IPS DF 19.7 (cell line): ENCODE data around the gene TRAF7.
"Not testable (repeated sequence)": the region's sequence is repeated elsewhere in the genome, so short reads cannot be mapped to it uniquely, and the experiment has no call there.

Experiments
- DNase-seq: peaks from one replicate; pipeline ENCODE4 v3.0.0-alpha.2; 2013; ENCODE audit warnings: low read depth, low spot score

The TRAF7 gene

DNA sequence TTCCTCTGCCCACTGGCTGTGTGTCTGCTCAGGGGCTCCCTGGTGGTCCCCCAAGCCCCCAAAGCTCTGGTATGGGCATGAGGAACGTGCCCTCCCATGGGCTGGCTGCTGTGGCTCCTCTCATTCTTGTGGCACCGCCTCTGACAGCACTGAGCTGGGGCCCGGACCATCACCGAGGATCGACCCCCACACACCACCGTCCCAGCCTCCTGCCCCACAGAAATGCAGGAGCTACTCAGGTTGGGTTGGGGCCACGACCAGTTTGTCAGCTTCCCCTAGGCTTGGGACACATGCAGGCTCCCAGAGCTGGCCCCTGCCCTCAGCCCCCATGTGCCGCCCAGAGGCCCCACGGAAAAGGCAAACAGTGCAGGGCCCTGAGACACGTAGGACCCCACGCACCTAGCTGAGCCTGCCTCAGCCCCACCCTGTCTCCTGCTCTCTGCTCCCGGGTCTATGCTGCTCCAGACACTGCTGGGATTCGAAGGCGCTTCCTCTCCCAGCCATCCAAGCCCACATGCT, 44.1 kb downstream of the TRAF7 start:
- DNase-seq, result no peak

DNA sequence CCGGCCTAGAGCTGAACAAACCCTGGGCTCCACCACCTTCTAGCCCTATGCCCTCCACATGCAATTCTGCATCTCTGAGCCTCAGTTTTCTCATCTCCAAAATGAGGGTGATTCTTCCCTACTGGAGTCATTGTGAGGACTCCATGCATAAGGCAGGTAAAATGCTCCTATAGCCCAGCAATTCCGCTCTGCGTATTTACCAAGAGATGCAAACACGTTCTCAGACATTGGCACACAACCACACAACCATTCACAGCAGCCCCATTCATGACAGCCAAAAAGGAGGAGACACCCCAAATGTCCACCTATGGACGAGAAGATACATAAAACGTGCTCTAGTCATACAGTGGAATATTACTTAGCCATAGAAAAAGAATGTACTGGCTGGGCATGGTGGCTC, 44.7 kb downstream of the TRAF7 start:
- DNase-seq, result no peak

GRCh38 chr16:2203119-2203688, 47.6 kb downstream of the TRAF7 start:
- not testable (repeated sequence) for DNase-seq

- DNase-seq, result no peak
Measured at GRCh38 chr16:2204416-2205103, 49.0 kb downstream of the TRAF7 start.

DNA sequence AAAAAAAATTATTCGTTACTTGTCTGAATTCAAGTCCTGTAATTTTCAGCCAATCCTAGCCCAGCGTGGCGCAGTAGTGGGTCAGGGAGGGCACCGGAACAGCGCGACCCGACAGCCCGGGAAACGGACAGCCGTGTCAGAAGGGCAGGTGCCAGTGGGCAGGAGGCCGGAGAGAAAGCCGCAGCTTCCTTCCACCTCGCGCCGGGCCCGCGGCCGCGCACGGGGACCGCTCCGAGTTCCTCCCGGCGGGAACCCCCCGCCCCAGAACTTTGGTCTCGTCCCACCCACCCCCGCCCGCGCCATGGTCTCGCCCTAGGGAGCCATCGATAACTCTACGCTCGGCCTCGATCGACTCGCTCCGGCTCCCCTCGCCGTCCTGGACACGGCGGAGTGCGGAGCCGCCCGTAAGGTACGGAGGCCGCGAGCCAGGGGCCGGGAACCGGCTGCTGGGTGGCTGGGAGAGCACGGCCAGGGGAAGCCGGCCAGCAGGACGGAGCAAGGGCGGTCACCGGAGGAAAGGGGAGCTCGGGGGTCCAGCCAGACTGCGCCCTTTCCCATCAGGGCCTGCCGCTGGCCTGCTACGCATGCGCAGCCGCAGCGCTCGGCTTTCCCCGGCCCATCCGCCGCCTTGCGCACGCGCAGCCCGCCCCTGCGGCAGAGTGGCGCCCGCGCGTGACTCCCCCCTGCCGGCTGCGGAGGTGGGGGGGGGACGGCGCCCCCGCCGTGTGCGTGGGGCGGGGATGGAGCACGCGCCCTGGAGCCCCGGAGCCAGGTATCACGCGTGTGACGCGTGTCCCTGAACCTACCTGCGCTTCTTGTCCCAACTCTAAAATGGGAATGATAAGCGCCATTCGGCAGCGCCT, 49.8 kb downstream of the TRAF7 start, which contains the start of gene MLST8:
Gene MLST8 (plus strand): TSS at position 351 of the 863 bp plus-strand sequence. CDS start 632 bp downstream, outside the sequence.
- no peak for DNase-seq

DNA sequence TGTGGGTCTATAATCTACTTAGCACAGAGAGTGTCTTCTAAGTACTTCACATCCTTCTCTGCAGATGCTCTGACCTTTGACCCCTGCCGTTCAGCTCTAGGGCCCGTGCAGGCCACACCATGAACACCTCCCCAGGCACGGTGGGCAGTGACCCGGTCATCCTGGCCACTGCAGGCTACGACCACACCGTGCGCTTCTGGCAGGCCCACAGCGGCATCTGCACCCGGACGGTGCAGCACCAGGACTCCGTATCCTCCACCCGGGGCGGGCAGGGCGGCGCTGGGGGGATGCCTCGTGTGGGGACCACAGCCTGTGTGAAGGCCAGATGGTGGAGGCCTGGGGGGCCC, 50.4 kb downstream of the TRAF7 start:
- DNase-seq, result no peak

- DNase-seq, result no peak
Measured at GRCh38 chr16:2206420-2206779, 50.8 kb downstream of the TRAF7 start.

DNA sequence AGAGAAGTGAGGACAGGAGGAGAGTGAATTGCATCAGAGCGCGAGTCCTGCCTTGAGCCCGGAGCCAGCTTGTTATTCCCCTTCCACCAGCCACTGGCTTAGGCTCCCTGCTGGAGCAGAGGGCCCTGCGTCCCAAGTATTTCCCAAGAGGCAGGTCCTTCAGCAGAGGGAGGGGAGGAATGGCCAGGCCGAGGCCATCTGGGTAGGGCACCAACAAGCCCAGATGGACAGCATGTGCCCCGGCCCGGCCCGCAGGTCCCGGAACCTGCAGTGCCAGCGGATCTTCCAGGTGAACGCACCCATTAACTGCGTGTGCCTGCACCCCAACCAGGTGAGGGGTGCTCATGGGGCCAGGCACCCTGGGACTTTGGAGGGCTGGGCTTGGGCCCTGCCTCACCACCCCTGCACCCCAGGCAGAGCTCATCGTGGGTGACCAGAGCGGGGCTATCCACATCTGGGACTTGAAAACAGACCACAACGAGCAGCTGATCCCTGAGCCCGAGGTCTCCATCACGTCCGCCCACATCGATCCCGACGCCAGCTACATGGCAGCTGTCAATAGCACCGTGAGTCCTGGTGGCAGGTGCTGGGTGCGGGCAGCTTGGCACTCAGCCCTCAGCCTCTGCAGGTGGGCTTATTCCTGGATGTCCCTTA, 51.3 kb downstream of the TRAF7 start:
- no peak for DNase-seq

DNA sequence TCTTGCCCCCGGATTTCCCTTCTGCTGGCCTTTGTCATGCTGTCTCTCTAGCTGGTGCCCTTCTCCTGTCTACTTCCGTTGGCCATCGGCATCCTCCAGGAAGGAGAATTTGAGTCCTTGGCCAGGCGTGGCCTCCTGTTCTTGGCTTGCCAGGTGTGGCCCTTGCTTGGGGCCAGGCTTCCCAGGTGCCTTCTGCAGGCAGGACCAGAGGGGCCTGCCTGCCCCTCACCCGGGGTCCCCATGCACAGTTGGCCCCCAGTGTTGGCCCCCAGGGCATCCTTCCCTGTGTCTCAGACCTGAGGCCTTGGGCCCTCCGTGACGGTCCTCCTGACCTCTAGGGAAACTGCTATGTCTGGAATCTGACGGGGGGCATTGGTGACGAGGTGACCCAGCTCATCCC, 52.3 kb downstream of the TRAF7 start:
- no peak for DNase-seq

GRCh38 chr16:2208308-2208707, 52.7 kb downstream of the TRAF7 start:
- no peak for DNase-seq

DNA sequence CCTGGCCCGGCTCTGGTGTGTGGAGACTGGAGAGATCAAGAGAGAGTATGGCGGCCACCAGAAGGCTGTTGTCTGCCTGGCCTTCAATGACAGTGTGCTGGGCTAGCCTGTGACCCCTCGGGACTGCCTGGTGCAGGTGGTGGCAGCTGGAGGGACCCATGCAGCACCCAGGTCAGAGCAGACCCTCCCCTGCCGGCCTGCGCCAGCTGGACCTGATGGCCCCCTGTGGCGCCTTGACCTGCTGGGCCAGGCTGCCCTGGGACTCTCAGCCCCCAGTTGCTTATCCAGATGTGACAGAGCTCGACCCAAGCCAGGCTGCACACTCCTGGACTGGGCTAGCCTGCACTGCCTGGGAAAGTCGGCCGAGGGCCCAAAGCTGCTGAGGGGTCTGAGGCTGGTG, 53.2 kb downstream of the TRAF7 start:
- DNase-seq, result no peak

- DNase-seq, result no peak
Measured at GRCh38 chr16:2209258-2210008, 53.9 kb downstream of the TRAF7 start.

DNA sequence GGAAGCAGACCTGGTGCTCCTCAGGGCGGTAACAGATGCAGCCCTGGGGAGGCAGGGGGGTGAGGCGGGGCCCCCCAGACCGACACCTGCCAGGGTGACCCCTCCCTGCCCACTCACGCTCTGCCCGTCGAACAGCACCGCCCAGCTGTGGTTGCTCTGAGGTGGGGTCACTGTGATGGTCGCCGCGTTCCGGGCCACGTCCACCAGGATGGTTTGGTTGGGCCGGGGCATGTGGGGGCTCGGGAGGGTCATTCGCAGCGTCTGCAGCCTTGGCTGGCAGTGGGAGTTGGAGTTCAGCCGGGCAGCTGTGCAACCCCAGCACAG, 54.4 kb downstream of the TRAF7 start:
- no peak for DNase-seq

GRCh38 chr16:2210386-2211365, 55.1 kb downstream of the TRAF7 start, which contains the start of gene BRICD5:
Gene BRICD5 (minus strand): TSS chr16:2210863. CDS start chr16:2210833, 30 bp downstream.
- DNase-seq, result no peak

DNA sequence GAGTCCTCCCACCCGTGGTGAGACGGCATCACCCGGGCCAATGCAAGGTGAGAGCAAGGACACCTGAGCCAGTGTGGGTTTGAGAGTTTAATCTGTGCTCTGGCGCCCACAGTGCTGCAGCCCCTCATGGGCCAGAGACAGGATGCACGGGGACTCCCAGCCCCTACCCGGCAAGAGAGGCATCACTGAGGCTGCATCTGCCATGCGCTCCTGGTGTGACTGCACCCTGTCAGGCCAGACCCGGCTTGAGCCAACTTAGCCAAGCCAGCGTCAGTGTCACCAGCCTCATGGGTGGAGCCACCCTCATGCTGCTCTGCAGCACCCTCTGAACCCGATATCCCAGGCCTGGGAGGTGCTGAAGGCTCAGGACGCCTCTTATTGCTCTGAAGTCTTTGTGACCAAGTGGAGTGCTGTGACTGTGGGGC, 56.4 kb downstream of the TRAF7 start:
- DNase-seq, result no peak

- DNase-seq, result no peak
Measured at GRCh38 chr16:2212362-2213324, 57.1 kb downstream of the TRAF7 start.

- no peak for DNase-seq
Measured at GRCh38 chr16:2213817-2214718, 58.5 kb downstream of the TRAF7 start.

- DNase-seq, result no peak
Measured at GRCh38 chr16:2214719-2214968, 59.1 kb downstream of the TRAF7 start, which contains the start of gene PGP. Gene PGP (minus strand): TSS chr16:2214840. CDS start chr16:2214777, 63 bp downstream.
